Stomach smooth muscle (tissue), 2 donors: ENCODE results near the gene CIDEA.
A peak's percentile ranks its signal among the peaks of the same experiment; 100 is the strongest.

Experiments
- H3K27ac ChIP-seq: one replicate; pipeline ENCODE4 v1.7.0; 2013; ENCODE audit warnings: mild to moderate bottlenecking, low read length, inconsistent platforms
- H3K27me3 ChIP-seq, 2 donors: one replicate each; pipeline ENCODE4 v1.7.0; 2013; ENCODE audit warnings: low read length in 2 of 2; ENCODE audit not compliant: insufficient read depth in 2 of 2, control insufficient read depth in 1 of 2
- H3K36me3 ChIP-seq, 2 donors: one replicate each; pipeline ENCODE4 v1.7.0; 2013; ENCODE audit warnings: low read length in 2 of 2; ENCODE audit not compliant: control insufficient read depth in 2 of 2, insufficient read depth in 2 of 2
- H3K4me1 ChIP-seq: one replicate; pipeline ENCODE4 v1.7.0; 2013; ENCODE audit warnings: low read length; ENCODE audit not compliant: control insufficient read depth, insufficient read depth
- H3K4me3 ChIP-seq, 2 donors: one replicate each; pipeline ENCODE4 v1.7.0; 2013; ENCODE audit warnings: low read length in 2 of 2
- H3K9ac ChIP-seq, 2 donors: one replicate each; pipeline ENCODE4 v1.7.0; 2013; ENCODE audit warnings: low read length in 2 of 2, mild to moderate bottlenecking in 1 of 2
- H3K9me3 ChIP-seq, 2 donors: one replicate each; pipeline ENCODE4 v1.7.0; 2013; ENCODE audit warnings: low read length in 2 of 2; ENCODE audit not compliant: control insufficient read depth in 2 of 2
- donor health status: healthy.
- donor health status: Pancreatic carcinoma.

Gene CIDEA

GRCh38 chr18:12276736-12277554 lies 22.8 kb downstream of the CIDEA start:
- Histone ChIP-seq H3K4me1 (peaks cover 42% of the 10 kb centered on the region), H3K27ac (peak overlapping the region; percentile 100), H3K9ac (peak overlapping the region; percentile 29 to 99), H3K36me3 (no peaks in the 10 kb centered on the region), H3K9me3 (no peaks in the 10 kb centered on the region), H3K4me3 (peak overlapping the region in 1 of 2 donors; percentile 77), H3K27me3 (no peaks in the 10 kb centered on the region)

GRCh38 chr18:12278215-12278671 lies 24.1 kb downstream of the CIDEA start:
- no peaks in the 10 kb centered on the region for H3K27me3 ChIP-seq
- peak overlapping the region; percentile 99 to 100 for H3K9ac ChIP-seq
- H3K27ac ChIP-seq = peak overlapping the region; percentile 100
- H3K36me3 ChIP-seq = no peaks in the 10 kb centered on the region
- H3K9me3 ChIP-seq = no peaks in the 10 kb centered on the region
- peaks cover 42% of the 10 kb centered on the region for H3K4me1 ChIP-seq
- peak overlapping the region; percentile 77 to 82 for H3K4me3 ChIP-seq

- H3K36me3 ChIP-seq = no peaks in the 10 kb centered on the region
- H3K9me3 ChIP-seq = no peaks in the 10 kb centered on the region
- peak overlapping the region; percentile 99 to 100 for H3K9ac ChIP-seq
- H3K27ac ChIP-seq = peak overlapping the region; percentile 100
- peaks cover 42% of the 10 kb centered on the region for H3K4me1 ChIP-seq
- H3K27me3 ChIP-seq = no peaks in the 10 kb centered on the region
- peak overlapping the region; percentile 77 to 82 for H3K4me3 ChIP-seq
Observed at GRCh38 chr18:12278741-12279682, 24.9 kb downstream of the CIDEA start.

DNA sequence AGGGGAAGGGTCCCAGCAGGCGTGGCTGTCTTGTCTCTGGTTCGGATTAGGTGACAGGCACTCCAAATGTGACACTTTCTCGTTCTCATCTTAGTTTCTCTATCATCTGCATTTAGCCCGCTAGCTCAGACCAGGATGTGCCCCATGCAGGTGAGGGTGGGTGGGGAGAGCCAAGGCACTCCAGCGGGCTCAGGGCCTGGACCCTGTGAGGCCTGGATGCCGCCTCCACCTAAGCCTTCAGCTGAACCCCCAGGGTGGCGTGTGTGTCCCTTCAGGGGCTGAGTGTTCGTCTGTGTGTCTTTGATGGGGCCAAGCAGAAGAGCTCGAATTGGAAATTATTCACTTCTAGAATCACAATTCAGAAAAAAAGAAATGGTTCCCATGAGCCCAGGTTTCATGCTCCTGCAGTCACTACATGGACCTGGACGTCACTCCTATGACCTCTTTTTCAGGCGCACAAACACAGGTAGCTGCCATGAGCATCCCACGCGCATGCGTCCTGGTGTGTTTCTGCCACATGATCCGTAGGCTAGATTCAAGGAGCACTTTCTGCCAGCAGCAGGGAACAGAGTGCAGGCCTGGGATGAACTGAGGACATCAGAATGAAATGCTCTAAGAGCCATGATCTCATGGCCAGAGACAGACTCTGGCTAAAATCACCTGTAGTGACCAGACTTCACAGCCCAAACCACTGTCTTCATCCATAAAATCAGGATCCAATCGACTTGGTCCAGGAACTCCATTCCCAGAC lies 25.8 kb downstream of the CIDEA start:
- H3K9ac ChIP-seq = peak overlapping the region; percentile 99 to 100
- peak overlapping the region; percentile 100 for H3K27ac ChIP-seq
- H3K36me3 ChIP-seq = no peaks in the 10 kb centered on the region
- H3K9me3 ChIP-seq = no peaks in the 10 kb centered on the region
- H3K4me1 ChIP-seq = peaks cover 42% of the 10 kb centered on the region
- H3K4me3 ChIP-seq = peak overlapping the region; percentile 47 to 77
- H3K27me3 ChIP-seq = no peaks in the 10 kb centered on the region

DNA sequence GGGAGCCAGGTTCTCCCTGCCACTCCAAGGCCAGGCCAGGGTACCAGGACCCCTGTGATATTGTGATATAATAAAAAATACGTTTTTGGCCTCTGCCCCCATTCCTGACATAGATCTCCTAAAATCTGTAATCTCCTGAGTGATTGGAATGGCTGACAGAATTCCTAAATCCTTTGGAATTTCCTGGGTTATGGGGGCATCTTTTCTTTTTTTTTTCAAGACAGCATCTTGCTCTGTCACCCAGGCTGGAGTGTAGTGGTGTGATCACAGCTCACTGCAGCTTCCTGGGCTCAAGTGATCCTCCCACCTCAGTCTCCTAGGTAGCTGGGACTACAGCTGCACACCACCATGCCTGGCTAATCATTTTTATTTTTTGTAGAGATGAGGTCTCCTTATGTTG lies 27.7 kb downstream of the CIDEA start:
- Histone ChIP-seq H3K4me1 (peaks cover 39% of the 10 kb centered on the region), H3K9me3 (no peaks in the 10 kb centered on the region), H3K27ac (peak overlapping the region; percentile 100), H3K4me3 (no peak overlapping the region), H3K27me3 (no peaks in the 10 kb centered on the region), H3K36me3 (no peaks in the 10 kb centered on the region), H3K9ac (no peak overlapping the region)

GRCh38 chr18:12282442-12283039 lies 28.4 kb downstream of the CIDEA start:
- Histone ChIP-seq H3K4me1 (peaks cover 39% of the 10 kb centered on the region), H3K27ac (peak overlapping the region; percentile 100), H3K27me3 (no peaks in the 10 kb centered on the region), H3K9me3 (no peaks in the 10 kb centered on the region), H3K36me3 (no peaks in the 10 kb centered on the region), H3K9ac (no peak overlapping the region), H3K4me3 (no peak overlapping the region)

- H3K36me3 ChIP-seq = no peaks in the 10 kb centered on the region
- no peak overlapping the region for H3K9ac ChIP-seq
- H3K4me1 ChIP-seq = peaks cover 36% of the 10 kb centered on the region
- no peak overlapping the region for H3K27ac ChIP-seq
- H3K27me3 ChIP-seq = no peaks in the 10 kb centered on the region
- H3K4me3 ChIP-seq = no peak overlapping the region
- H3K9me3 ChIP-seq = no peaks in the 10 kb centered on the region
Observed at GRCh38 chr18:12283256-12283655, 29.1 kb downstream of the CIDEA start.

- no peak overlapping the region for H3K27ac ChIP-seq
- no peaks in the 10 kb centered on the region for H3K36me3 ChIP-seq
- H3K4me1 ChIP-seq = peaks cover 36% of the 10 kb centered on the region
- no peaks in the 10 kb centered on the region for H3K9me3 ChIP-seq
- no peak overlapping the region for H3K9ac ChIP-seq
- H3K27me3 ChIP-seq = no peaks in the 10 kb centered on the region
- no peak overlapping the region for H3K4me3 ChIP-seq
Observed at GRCh38 chr18:12283666-12284065, 29.5 kb downstream of the CIDEA start.

DNA sequence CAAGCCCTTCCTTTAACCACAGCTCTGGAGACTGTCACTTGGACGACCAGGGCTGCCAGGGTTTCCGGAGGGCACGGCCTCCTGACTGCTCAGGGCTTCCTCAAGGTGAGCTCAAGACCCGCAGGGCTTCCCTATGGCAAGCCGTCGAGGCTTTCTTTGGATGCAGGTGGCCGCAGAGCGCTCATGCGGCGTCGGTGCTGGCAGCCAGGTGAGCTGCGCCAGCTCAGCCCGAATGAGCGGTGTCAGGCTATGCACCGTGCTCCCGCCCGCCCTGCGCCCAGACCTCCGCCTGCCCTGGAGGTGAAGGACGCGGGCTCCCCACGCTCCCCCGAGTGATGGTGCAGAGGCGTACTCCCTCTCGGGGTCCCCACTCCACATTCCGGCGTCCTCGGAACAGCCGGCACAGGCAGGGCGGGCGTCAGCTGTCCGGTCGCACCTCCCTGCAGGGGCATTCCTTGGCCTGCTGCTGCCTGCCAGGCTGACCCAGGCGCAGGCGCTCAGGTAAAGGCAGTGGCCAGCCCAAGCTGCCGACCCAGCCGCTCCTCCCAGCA lies 33.0 kb downstream of the CIDEA start:
- Histone ChIP-seq H3K9me3 (no peaks in the 10 kb centered on the region), H3K27me3 (no peaks in the 10 kb centered on the region), H3K4me1 (peaks cover 24% of the 10 kb centered on the region), H3K36me3 (no peaks in the 10 kb centered on the region), H3K27ac (peak overlapping the region; percentile 91), H3K9ac (peak overlapping the region; percentile 81 to 88), H3K4me3 (peak overlapping the region; percentile 81 to 82)
